ENCODE measurements around the gene BCOR. TPM values are rescaled to one million over a fixed set of nuclear protein-coding genes. Genes with fewer than 3 reads are reported as not detected.

BCOR gene
- total RNA-seq, 6 experiments from 2014 or later, result 15.0 to 20.3 (median 18.3) TPM

DNA sequence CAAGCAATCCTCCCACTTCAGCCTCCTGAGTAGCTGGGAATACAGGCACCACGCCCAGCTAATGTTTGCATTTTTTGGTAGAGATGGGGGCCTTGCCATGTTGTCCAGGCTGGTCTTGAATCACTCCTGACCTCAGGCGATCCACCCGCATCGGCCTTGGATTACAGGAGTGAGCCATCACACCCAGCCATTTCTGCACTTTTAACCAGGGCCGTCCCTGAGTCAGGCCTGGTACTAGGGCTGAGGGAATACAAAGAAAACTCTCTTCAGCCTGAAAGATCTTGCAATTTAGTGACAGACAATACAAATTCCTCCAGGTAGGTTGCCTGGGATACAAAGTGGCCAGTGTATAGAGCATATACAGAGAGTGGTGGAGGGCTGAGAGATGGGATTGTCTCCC, 65.8 kb downstream of the BCOR start:
- Mint-ChIP-seq H3K27ac (no peak overlapping the region; the same call in 1 of the 2 replicates), H3K4me1 (ENCODE audit: low read depth) (no peaks in the 10 kb centered on the region), H3K36me3 (ENCODE audit: low read depth) (no peaks in the 10 kb centered on the region), H3K27me3 (ENCODE audit: insufficient read depth) (peaks cover 7% of the 10 kb centered on the region), H3K4me3 (no peak overlapping the region), H3K9me3 (no peaks in the 10 kb centered on the region)
- DNase-seq, result no peak
- TF ChIP-seq, protein P1, sequence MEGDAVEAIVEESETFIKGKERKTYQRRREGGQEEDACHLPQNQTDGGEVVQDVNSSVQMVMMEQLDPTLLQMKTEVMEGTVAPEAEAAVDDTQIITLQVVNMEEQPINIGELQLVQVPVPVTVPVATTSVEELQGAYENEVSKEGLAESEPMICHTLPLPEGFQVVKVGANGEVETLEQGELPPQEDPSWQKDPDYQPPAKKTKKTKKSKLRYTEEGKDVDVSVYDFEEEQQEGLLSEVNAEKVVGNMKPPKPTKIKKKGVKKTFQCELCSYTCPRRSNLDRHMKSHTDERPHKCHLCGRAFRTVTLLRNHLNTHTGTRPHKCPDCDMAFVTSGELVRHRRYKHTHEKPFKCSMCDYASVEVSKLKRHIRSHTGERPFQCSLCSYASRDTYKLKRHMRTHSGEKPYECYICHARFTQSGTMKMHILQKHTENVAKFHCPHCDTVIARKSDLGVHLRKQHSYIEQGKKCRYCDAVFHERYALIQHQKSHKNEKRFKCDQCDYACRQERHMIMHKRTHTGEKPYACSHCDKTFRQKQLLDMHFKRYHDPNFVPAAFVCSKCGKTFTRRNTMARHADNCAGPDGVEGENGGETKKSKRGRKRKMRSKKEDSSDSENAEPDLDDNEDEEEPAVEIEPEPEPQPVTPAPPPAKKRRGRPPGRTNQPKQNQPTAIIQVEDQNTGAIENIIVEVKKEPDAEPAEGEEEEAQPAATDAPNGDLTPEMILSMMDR (IDR thresholded peaks at IDR 0.05), result no peak

GRCh38 chrX:40030205-40030604, 67.6 kb downstream of the BCOR start:
- no peak overlapping the region for H3K27ac Mint-ChIP-seq
- no peaks in the 10 kb centered on the region for H3K4me1 Mint-ChIP-seq (ENCODE audit: low read depth)
- TF ChIP-seq, protein P1 (IDR thresholded peaks at IDR 0.05), result no peak
- DNase-seq, result no peak
- H3K27me3 Mint-ChIP-seq (ENCODE audit: insufficient read depth), result peaks cover 7% of the 10 kb centered on the region
- no peaks in the 10 kb centered on the region for H3K36me3 Mint-ChIP-seq (ENCODE audit: low read depth)
- no peak overlapping the region for H3K4me3 Mint-ChIP-seq
- no peaks in the 10 kb centered on the region for H3K9me3 Mint-ChIP-seq

DNA sequence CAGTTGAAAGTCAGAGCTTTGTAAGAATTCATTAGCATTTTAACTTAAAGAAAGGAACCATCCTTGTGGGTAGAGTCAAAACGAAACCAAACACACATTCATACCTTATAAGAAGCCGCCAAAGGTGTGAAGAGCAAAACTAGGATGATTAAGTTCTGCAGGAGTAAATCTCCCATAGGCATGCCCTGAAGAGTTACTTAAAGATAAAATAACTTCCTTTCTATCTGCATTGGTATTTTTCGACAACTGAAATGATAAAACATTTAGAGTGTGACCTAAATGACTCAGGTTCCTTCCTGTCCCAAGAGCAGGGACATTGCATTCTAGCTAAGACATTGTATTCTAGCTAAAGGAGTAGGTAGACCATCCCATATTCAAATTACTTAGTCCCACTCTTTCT, 75.3 kb downstream of the BCOR start:
- Mint-ChIP-seq H3K27ac (no peak overlapping the region), H3K4me1 (ENCODE audit: low read depth) (no peaks in the 10 kb centered on the region), H3K4me3 (no peak overlapping the region), H3K27me3 (ENCODE audit: insufficient read depth) (no peaks in the 10 kb centered on the region; the same call in 1 of the 2 replicates), H3K9me3 (peaks cover 4% of the 10 kb centered on the region; the same call in 1 of the 2 replicates), H3K36me3 (ENCODE audit: low read depth) (no peaks in the 10 kb centered on the region)
- TF ChIP-seq, protein P1 (IDR thresholded peaks at IDR 0.05), result no peak
- DNase-seq, result no peak

DNA sequence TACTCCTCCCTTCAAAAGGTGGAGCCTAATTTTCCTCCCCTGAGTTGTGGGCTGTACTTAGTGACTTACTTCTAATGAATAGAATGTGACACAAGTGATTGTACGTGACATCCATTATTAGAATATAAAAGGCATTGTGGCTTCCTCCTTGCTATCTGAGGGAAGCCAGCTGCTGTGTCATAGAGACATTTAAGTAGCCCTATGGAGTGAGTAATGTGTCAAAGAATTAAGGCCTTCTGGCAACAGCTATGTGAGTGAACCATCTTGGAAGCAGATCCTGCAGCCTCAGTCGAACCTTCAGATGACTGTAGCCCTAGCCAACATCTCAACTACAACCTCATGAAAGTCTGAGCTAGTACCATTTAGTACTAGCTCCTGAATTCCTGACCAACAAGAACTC, 76.1 kb downstream of the BCOR start:
- H3K4me1 Mint-ChIP-seq (ENCODE audit: low read depth), result no peaks in the 10 kb centered on the region
- H3K27me3 Mint-ChIP-seq (ENCODE audit: insufficient read depth), result no peaks in the 10 kb centered on the region; the same call in 1 of the 2 replicates
- H3K36me3 Mint-ChIP-seq (ENCODE audit: low read depth), result no peaks in the 10 kb centered on the region
- H3K27ac Mint-ChIP-seq, result no peak overlapping the region
- peaks cover 4% of the 10 kb centered on the region; the same call in 1 of the 2 replicates for H3K9me3 Mint-ChIP-seq
- no peak for DNase-seq
- H3K4me3 Mint-ChIP-seq, result no peak overlapping the region
- TF ChIP-seq, protein P1 (IDR thresholded peaks at IDR 0.05), result no peak

GRCh38 chrX:40019541-40019940, 78.2 kb downstream of the BCOR start:
- TF ChIP-seq, protein P1 (IDR thresholded peaks at IDR 0.05), result no peak
- H3K9me3 Mint-ChIP-seq, result peaks cover 4% of the 10 kb centered on the region; the same call in 1 of the 2 replicates
- no peak overlapping the region for H3K27ac Mint-ChIP-seq
- no peak for DNase-seq
- no peaks in the 10 kb centered on the region for H3K36me3 Mint-ChIP-seq (ENCODE audit: low read depth)
- no peaks in the 10 kb centered on the region for H3K4me1 Mint-ChIP-seq (ENCODE audit: low read depth)
- H3K27me3 Mint-ChIP-seq (ENCODE audit: insufficient read depth), result no peaks in the 10 kb centered on the region; the same call in 1 of the 2 replicates
- no peak overlapping the region for H3K4me3 Mint-ChIP-seq

- H3K4me1 Mint-ChIP-seq (ENCODE audit: low read depth), result no peaks in the 10 kb centered on the region
- no peaks in the 10 kb centered on the region for H3K36me3 Mint-ChIP-seq (ENCODE audit: low read depth)
- no peaks in the 10 kb centered on the region for H3K27me3 Mint-ChIP-seq (ENCODE audit: insufficient read depth)
- no peak for DNase-seq
- no peak overlapping the region for H3K27ac Mint-ChIP-seq
- no peak overlapping the region for H3K4me3 Mint-ChIP-seq
- TF ChIP-seq, protein P1 (IDR thresholded peaks at IDR 0.05), result no peak
- H3K9me3 Mint-ChIP-seq, result peaks cover 4% of the 10 kb centered on the region; the same call in 1 of the 2 replicates
Observed at GRCh38 chrX:40018041-40018440, 79.7 kb downstream of the BCOR start.

All from HFFc6 (cell line).